Measurements from ENCODE around the gene PRKN.

- TF ChIP-seq CTCF (IDR thresholded peaks at IDR 0.05 in 8 of 11, conservative IDR thresholded peaks at IDR 0.05 in 3 of 11) (no peak), POLR2AphosphoS5 (IDR thresholded peaks at IDR 0.05) (no peak)
Measured at GRCh38 chr6:162560891-162561290, 166.7 kb downstream of the PRKN start.
